ENCODE results near the gene CSF1. TPM values are rescaled to one million over a fixed set of nuclear protein-coding genes. Genes with fewer than 3 reads are reported as not detected.

CSF1 gene
- total RNA-seq, 1 donor from 2014 or later = 159 TPM

DNA sequence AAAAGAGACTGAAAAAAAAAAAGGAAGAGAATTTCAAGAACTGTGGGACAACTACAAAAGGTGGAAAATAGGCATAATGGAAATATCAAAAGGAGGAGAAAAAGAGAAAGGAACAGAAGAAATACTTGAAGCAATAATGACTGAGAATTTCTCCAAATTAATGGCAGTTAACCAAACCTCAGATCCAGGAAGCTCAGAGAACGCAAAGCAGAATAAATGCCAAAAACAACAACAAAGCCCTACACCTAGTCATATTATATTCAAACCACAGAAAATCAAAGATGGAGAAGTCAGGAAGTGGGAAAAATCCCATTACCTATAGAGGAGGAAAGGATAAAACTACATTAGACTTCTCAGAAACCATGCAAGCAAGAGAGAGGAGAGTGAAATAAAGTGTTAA, 53.2 kb downstream of the CSF1 start:
- no peaks in the 10 kb centered on the region for H3K27me3 ChIP-seq
- intact Hi-C loops (cut with DNase I) = no loop called here

GRCh38 chr1:109969146-109969829, 58.6 kb downstream of the CSF1 start:
- DNase-seq (ENCODE audit: extremely low spot score in 2 of 2) = no peak
- Histone ChIP-seq H3K36me3 (no peaks in the 10 kb centered on the region), H3K27me3 (no peaks in the 10 kb centered on the region), H3K9me3 (no peaks in the 10 kb centered on the region), H3K27ac (no peak overlapping the region), H3K4me1 (no peaks in the 10 kb centered on the region), H3K4me3 (no peak overlapping the region)
- TF ChIP-seq POLR2AphosphoS5 (IDR thresholded peaks at IDR 0.05; ENCODE audit: insufficient read depth in 1 of 2, low read depth in 1 of 2) = no peak
- no peak for TF ChIP-seq POLR2A (IDR thresholded peaks at IDR 0.05)
- TF ChIP-seq CTCF (IDR thresholded peaks at IDR 0.05) = no peak
- intact Hi-C loops (cut with DNase I) = no loop called here

More for the DNA sequence above, 53.2 kb downstream of the CSF1 start:
- Histone ChIP-seq H3K9me3 (no peaks in the 10 kb centered on the region), H3K4me1 (peaks cover 14% of the 10 kb centered on the region), H3K4me3 (no peak overlapping the region), H3K36me3 (no peaks in the 10 kb centered on the region), H3K27ac (no peak overlapping the region)
- DNase-seq (ENCODE audit: extremely low spot score in 2 of 2) = no peak
- TF ChIP-seq POLR2A (IDR thresholded peaks at IDR 0.05) (no peak), POLR2AphosphoS5 (IDR thresholded peaks at IDR 0.05; ENCODE audit: insufficient read depth in 1 of 2, low read depth in 1 of 2) (no peak), CTCF (IDR thresholded peaks at IDR 0.05) (no peak)

- Histone ChIP-seq H3K27me3 (no peaks in the 10 kb centered on the region), H3K27ac (no peak overlapping the region), H3K4me3 (no peak overlapping the region), H3K36me3 (no peaks in the 10 kb centered on the region), H3K4me1 (no peaks in the 10 kb centered on the region), H3K9me3 (no peaks in the 10 kb centered on the region)
- DNase-seq (ENCODE audit: extremely low spot score in 2 of 2) = no peak
- intact Hi-C loops (cut with DNase I) = no loop called here
- TF ChIP-seq POLR2AphosphoS5 (IDR thresholded peaks at IDR 0.05; ENCODE audit: insufficient read depth in 1 of 2, low read depth in 1 of 2) (no peak), POLR2A (IDR thresholded peaks at IDR 0.05) (no peak), CTCF (IDR thresholded peaks at IDR 0.05) (no peak)
These were observed 59.3 kb downstream of the CSF1 start for GRCh38 chr1:109969907-109970306.

GRCh38 chr1:109971559-109971958, 60.9 kb downstream of the CSF1 start:
- no peak overlapping the region for H3K4me3 ChIP-seq
- intact Hi-C loops (cut with DNase I) = no loop called here
- H3K9me3 ChIP-seq = no peaks in the 10 kb centered on the region
- no peak overlapping the region for H3K27ac ChIP-seq
- H3K4me1 ChIP-seq = no peaks in the 10 kb centered on the region
- no peaks in the 10 kb centered on the region for H3K27me3 ChIP-seq
- DNase-seq (ENCODE audit: extremely low spot score in 2 of 2) = no peak
- no peak for TF ChIP-seq CTCF (IDR thresholded peaks at IDR 0.05)
- TF ChIP-seq POLR2AphosphoS5 (IDR thresholded peaks at IDR 0.05; ENCODE audit: insufficient read depth in 1 of 2, low read depth in 1 of 2) = no peak
- no peak for TF ChIP-seq POLR2A (IDR thresholded peaks at IDR 0.05)
- no peaks in the 10 kb centered on the region for H3K36me3 ChIP-seq

DNA sequence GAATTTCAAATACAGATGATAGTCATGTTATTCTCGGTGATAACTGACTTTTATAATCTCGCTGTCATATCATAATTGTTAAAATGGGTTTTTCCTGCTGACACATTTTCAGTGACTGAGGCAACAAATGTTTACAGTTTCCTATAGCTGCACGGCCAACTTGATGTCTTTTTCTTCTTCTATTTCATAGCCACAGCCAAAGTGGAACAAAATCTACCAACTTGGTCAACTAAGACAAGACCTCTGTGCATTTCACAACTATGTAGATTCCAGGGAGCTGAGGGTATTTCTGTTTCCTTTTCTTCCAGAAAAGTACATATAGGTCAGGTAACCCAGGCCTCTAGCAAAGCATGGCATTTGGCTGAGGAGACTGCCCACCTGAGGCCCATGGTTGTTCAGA, 63.5 kb downstream of the CSF1 start:
- Histone ChIP-seq H3K4me1 (peaks cover 18% of the 10 kb centered on the region), H3K36me3 (no peaks in the 10 kb centered on the region), H3K4me3 (no peak overlapping the region), H3K27me3 (no peaks in the 10 kb centered on the region), H3K27ac (no peak overlapping the region), H3K9me3 (no peaks in the 10 kb centered on the region)
- no peak for DNase-seq (ENCODE audit: extremely low spot score in 2 of 2)
- TF ChIP-seq POLR2A (IDR thresholded peaks at IDR 0.05) (no peak), POLR2AphosphoS5 (IDR thresholded peaks at IDR 0.05; ENCODE audit: insufficient read depth in 1 of 2, low read depth in 1 of 2) (no peak), CTCF (IDR thresholded peaks at IDR 0.05) (no peak)
- intact Hi-C loops (cut with DNase I) = no loop called here
